Activated CD4-positive, alpha-beta T cell treated with anti-CD3 and anti-CD28 coated beads, Interleukin-2, amount 50 U/mL, for 4 hours (primary cell): ENCODE data around the gene MAPK10.
"Not testable (repeated sequence)": the region's sequence is repeated elsewhere in the genome, so short reads cannot be mapped to it uniquely, and the experiment has no call there.

ENCODE experiments used
- DNase-seq, 2 experiments: peaks; one replicate each; pipeline ENCODE4 v3.0.0-alpha.2; 2020

MAPK10 gene

DNA sequence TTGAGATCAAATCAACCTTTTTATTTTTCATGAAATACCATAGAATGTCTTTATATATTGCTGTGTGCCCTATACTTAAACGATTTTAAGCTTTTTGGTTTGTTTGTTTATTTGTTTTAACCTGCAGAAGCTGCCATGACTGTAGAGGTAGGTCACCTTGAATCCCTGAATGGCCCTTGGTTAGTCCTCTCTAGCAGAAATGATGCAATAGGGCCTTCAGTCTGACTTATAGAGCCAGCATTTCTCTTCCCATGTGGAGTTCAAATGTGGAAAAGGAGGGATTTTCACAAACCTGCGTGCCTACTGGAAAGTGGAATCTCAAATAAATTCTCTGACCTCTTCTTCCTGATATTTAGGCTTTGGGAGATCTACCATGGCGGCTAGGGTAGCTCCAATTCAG, 327.9 kb downstream of the MAPK10 start:
- DNase-seq = no peak

DNA sequence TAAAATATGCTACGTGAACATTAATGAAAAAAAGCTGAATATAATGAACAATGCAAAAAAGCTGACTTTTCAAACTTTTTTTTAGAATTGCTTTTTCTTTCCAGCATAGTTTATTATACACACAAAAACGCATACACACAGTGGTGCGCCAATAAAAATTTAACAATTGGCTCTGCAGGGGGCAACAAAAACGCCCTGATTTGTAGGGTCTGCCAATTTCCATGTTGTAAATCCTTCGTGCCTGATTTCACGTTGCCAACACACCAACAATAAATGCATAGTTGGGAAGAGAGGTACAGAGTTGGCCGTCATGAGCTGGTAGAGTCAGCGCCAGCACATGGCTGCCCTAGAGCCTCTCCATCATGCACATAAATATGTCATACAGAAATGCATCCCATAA, 333.1 kb downstream of the MAPK10 start:
- no peak for DNase-seq

DNA sequence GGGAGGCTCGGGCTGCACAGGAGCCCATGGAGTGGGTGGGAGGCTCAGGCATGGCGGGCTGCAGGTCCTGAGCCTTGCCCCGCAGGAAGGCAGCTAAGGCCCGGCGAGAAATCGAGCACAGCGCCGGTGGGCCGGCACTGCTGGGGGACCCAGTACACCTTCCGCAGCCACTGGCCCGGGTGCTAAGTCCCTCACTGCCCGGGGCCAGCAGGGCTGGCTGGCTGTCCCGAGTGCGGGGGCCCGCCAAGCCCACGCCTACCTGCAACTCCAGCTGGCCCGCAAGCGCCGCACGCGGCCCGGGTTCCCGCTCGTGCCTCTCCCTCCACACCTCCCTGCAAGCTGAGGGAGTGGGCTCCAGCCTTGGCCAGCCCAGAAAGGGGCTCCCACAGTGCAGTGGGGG, 338.2 kb downstream of the MAPK10 start:
- not testable (repeated sequence) for DNase-seq

DNA sequence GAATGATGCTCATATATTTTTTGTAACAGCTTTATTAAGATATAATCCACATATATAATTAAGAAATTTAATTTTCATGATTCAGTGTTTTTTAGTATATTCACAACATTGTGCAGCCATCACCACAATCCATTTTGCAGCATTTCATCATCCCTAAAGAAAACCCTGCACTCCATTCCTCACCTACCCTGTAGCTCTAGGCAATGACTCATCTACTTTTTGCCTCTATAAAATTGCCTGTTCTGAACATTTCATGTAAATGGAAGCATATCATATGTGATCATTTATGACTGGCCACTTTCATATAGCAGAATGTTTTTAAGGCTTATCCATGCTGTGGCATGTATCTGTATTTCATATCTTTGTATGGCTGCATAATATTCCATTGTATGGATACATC, 339.9 kb downstream of the MAPK10 start:
- DNase-seq = no peak

DNA sequence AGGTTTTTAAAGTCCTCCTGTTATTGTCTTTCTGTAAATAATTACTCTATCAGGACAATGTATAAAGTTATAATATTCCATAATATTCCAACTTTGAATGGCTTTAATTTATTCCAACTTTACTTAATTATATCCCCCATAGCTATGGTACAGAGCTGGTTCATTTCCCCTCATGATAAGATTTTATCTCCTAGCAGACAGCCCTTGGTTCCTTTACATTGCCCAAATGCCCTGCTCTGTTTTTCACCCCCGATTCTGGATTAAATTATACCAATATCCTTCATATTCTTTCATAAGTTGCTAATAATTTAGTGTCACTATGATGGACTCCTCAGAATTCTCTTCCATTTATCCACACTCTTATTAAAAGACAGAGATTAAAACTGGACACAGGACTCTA, 340.5 kb downstream of the MAPK10 start:
- DNase-seq = no peak

DNA sequence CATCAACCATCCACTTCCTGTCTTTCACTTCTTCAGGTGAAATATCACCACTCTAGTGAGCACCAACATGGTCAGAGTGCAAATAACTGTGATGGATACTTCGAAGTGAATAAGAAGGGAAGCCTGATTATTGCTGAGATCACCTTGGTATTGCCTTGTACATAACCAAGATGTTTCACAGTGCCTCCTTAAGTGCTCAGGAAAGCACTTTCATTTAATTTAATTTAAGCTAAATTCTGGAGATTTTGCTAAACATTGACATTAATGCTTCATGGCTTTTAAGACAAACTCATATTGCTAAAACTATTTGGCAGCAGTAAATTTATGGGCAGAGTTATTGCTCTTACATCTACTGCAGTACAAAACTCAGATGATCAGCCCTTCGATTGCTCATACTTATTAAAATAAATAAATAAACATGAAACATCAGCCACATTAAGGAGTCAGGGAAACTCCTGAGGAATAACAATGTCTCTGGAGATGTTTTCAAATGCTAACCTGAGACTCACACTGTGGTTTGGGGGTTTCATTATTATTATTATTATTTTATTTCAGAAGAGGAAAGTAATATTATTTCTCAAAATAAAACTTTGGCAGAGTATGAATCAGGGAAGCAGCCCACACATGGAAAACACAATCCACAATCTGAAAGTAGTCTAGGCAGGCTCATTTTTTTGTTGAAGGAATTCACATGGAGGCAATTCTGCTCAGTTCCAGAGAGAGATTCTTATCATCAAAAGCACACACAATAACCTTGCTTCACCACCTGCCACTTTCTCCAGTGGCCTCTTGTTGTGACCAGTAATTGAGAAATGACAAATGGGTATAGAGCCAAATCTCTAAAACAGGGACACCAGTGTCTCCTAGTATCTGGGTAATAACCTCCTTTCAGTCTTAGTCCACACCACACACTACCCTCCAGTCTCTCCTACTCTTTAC, 344.2 kb downstream of the MAPK10 start:
- DNase-seq = no peak

DNA sequence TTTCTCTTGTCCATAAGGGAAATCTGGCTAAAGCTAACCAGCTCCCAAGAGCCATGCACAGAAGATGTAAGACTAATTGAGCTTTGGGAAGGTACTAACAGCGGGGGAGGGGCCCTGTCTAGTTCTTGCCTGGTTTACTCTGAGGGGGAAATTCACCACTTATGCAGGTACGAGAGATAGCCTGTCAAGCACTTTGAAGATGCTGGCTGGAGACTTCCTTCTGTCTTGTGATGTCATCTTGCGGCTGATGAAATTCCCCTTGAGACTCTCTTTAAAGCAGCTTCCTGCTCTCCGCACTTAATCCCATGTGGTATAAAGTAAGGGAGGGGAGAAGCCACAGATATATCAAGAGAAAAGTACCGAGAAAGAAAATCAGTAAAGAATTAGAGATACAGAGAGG, 345.3 kb downstream of the MAPK10 start:
- no peak for DNase-seq

DNA sequence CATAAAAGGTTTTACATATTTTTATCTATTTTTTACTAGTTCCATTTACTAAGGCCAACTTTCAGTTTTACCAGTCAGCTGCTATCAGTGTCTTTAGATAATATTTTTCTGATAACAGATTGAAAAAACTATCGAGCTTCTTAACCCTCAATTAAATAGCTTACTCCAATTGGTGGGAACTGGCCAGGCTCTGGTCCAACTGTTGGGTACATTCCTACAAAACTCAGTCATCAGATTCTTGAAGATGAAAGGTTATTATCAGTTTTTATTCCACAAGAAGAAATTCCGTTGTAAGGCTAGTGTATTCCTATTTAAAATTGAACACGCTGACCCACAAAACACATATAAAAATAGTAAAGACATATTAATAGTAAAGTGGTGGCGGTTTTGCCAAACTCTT, 346.2 kb downstream of the MAPK10 start:
- DNase-seq = no peak

DNA sequence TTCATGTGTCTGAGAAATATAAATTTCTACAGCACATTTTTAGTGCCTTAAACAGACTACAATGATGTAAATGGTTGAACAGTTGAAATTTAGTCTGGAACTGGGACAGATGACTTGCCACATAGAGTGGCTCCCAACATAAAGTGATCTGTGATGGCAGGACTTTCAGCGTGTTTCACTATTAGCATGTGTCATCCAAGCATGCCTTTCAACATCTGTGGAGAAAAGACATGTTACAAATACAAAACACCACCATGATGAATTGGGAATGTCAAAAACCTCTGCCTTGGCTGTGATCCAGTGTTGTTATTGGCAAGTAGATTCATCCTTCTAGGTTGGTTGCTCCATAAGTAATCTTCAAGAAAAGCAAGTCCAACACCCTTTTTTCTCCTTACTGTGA, 348.7 kb downstream of the MAPK10 start:
- no peak for DNase-seq

DNA sequence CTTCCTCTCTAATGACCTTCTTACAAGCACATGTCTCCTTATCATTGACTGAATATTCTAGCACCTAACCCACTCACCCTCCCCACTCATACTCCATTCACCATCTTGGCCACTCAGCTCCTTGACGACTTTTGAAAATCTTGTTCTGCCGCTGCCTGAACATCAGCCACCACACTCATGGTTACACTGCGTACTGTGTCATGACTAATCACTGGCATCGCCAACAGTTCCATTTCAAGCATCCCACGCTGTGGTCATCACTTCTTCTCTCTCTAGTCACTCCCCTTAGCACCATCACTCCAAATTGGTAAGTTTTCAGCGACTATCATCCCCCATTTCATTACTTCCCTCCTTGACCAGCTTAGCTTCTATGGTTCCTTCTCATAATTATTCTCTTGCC, 352.8 kb downstream of the MAPK10 start:
- DNase-seq = no peak

DNA sequence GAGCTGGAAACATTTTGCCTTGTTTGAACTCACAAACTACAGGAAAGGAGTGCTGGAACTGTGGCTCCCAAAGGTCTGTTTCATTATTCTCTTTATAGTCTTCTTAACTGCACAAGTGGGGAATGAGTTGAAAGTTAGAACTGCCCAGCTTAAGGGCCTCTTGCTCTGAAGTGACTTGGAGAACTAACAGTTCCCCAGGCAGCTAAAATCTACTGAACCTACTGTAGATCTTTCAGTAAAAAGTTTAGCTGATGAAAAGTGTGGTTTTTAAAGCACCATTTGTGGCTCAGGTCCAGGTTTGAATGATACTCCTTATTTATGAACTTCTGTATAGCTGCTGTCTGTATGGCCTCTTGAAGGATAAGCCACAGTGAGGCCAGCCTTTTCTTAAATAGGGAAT, 353.8 kb downstream of the MAPK10 start:
- DNase-seq = no peak

DNA sequence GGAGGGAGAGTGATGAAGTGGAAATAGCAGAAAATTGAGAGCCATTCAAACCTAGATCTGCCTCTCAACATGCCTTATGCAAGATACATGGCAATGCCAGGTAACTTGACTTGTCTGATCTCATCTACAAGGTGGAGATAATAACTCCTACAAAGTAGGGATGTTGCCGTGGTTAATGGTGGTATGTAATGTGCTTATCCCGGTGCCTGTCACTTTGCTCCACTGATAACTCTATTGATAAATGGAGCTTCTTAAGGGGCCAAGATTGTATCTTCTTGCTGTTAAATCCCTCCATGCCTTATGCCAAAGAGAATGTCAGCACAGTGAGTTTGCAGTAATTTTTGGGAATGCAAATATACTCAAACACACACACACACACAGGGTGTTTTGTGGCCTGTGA, 355.8 kb downstream of the MAPK10 start:
- no peak for DNase-seq

DNA sequence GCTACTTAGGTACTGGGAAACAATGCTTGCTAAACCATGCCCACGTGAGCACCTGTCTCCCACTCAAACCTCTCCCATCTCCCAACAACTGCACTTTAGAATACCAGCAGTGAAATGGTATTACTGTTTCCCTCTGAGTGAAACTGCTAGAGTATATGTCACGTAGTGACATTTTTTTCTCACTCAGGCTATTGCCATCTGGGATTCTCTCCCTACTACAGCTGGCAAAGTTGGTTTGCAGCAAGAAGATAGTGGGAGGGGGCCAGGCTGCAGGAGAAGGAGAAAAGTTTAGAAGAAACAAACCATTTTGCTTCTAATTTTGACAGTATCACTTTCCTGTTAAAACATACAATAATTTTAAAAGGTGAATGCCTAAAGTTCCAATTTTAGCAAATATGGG, 358.3 kb downstream of the MAPK10 start:
- DNase-seq = no peak

DNA sequence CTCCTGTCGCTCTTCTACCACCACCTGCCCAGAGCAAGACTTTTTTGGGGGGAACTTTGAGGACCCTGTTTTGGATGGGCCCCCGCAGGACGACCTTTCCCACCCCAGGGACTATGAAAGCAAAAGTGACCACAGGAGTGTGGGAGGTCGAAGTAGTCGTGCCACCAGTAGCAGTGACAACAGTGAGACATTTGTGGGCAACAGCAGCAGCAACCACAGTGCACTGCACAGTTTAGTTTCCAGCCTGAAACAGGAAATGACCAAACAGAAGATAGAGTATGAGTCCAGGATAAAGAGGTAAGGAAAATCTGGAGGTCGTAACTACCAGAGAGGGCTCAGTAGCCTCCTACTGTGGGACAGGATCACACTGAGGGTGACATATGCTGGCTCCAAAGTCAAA, 364.5 kb downstream of the MAPK10 start:
- no peak for DNase-seq

DNA sequence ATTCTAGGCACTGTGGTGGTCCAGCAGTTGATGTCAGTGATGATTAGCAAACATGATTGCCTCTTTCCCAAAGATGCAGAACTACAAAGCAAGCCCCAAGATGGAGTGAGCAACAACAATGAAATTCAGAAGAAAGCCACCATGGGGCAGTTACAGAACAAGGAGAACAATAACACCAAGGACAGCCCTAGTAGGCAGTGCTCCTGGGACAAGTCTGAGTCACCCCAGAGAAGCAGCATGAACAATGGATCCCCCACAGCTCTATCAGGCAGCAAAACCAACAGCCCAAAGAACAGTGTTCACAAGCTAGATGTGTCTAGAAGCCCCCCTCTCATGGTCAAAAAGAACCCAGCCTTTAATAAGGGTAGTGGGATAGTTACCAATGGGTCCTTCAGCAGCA, 365.3 kb downstream of the MAPK10 start:
- no peak for DNase-seq

DNA sequence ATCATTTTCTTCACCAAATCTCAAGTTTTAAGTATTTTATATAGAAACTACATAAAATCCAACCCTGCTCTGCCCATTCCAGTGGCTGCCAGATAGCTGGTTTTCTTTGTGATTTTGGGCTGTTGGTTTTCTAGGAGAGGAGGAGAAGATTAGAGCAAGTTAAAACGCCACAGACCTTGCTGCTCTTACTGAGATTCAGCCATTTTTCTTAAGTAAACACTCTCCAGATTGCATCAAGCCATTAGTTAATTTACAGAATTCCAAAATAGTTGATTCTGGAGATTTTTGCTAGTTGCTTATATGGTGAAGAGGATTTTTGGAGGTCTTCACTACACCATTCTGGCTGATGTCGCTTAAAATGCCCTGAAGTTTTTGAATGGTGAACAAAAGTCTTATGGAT, 366.2 kb downstream of the MAPK10 start:
- DNase-seq = no peak

DNA sequence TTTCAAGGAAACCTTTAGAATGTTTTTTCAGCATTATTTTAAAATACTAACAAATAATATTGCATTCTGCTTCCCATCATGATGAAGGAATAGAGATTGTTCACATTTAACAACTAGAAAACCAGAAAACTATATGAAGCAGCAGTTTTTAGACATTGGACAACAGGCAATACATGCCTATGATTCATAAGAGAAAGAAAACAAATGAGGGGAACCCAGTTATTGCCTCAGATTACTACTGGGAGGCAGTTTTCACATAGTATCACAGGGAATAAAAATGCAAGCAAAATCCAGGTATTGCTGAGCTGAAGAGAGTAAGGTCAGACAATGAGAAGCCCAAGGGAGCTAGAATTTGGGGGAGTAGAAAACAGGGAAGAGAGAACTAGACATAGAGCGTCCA, 373.6 kb downstream of the MAPK10 start:
- no peak for DNase-seq

DNA sequence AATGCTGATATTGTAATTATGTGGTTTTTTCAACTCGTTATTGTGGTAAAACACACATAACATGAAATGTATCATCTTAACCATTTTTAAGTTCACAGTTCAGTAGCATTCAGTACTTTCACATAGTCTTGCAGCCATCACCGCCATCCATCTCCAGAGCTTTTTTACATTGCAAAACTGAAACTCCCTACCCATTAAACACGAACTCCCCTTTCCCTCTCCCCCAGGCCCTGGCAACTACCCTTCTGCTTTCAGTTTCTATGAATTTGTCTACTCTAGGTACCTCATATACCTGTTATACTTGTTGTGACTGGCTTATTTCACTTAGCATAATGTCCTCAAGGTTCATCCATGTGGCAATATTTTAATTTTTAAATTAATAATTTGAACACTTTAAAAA, 380.6 kb downstream of the MAPK10 start:
- no peak for DNase-seq

DNA sequence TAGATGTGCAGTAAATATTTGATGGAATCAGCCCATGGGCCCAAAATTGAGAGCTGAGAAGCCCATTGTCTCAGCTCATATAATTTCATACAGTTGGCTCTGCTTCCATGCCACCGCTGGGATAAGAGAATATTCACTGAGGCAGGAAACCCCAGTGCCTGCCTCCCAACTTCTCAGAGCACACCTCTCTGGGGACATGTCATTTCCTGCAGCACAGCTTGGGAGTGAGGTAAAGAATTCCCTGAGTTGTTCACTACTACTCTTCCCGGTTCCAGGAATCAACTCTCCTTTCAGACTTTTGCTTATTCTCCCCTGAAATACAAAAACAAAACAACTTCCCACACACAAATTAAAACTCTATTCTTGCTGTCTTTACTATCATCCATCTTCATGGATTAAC, 389.3 kb downstream of the MAPK10 start:
- no peak for DNase-seq

DNA sequence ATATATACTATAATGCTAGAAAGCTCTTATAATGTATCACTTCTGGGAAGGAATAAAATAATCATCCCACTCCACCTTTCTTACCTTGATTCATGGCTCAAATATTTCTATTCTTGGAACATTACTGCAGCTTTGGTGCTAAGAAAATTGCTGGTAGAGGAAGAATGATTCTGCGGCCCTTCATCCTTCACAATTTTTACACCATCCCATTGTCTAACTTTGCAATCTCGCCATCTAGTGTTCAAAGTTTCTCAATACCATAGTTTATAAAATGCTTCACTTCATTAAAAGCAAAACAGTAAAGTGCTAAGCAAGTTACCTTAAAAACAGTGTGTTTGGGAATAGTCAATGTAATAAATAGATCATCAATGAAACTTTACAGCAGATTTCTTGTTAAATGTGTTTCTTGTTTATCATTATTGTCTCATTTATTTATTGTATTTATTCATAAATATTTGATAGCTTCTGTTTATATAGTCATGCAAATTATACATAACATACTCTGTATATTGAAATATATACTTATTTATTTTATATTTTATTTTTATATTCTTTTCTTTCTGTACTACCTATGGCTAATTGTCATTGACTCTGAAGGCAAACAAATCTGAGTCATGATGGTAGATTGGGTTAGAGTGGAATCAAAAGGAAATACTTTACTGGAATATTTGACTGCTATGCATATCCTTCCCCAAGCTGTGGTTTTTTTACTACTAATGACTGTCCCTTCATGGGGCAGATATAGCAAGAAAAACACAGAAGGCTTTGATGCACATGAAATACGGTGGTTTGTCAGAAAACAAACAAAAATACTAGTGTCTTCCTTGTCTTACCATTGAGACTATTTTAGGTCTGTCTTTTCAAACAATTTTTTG, 390.7 kb downstream of the MAPK10 start:
- no peak for DNase-seq

DNA sequence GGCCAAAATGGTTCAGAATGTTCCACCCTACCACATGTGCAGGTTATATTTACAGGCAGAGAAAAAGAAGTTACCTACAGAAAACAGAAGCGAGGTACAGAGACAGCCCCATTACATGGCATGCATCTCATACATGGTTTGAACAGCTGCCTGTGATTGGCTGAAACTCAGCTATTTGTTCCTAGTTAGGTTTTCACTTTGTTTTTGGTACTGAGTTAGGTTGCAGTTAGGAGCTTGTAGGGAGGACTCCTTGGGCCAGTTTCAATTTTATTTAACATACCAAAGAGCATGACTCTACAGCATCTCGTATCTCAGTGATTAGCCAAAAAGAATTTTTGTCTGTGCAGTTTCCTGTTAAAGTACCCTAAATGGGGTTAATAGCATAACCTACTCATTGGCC, 392.0 kb downstream of the MAPK10 start:
- DNase-seq = no peak

DNA sequence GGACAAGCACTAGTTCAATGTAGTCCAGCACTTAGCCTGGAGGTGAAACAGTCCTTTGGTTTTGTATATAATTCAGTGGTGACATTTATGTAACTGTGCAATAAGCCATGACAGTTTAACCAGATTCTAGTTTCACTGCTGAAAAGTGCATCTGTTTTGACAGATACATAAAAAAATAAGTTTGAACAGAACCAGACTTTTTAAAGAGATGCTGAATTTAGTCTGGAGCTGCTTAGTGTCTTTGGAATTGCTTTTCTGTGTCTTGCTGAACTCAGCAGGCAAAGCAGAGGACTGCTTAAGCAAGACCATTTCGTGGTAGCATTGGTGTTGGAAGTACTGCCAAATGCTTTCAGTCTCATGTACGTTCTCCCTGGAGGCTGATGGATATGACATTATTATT, 393.5 kb downstream of the MAPK10 start:
- no peak for DNase-seq

DNA sequence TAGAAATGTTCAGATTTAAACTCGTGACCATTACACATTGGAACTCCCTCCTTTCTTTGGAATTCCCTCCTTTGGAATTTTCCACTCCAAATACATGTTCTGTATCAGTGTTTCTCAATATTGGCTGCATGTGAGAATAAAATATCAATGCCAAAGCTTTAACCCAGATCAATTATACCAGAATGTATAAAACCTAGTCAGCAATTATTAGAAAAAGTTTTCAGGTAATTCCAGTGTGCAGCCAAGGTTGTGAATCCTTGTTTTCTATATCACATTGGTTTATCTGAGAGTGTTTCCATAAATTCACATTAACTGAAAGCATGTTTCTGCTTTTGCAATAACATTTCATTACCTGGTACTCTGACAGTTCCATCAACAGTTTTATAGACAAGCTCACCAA, 394.3 kb downstream of the MAPK10 start:
- no peak for DNase-seq

DNA sequence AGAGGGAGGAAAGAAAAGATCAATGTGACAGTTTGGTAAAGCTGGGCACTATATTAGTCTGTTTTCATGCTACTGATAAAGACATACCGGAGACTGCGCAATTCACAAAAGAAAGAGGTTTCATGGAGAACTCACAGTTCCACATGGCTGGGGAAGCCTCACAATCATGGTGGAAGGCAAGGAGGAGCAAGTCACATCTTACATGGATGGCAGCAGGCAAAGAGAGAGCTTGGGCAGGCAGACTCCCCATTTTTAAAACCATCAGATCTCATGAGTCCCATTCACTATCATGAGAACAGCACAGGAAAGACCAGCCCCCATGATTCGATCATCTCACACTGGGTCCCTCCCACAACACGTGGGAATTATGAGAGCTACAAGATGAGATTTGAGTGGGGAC, 394.8 kb downstream of the MAPK10 start:
- DNase-seq = not testable (repeated sequence)
